HEK293T (cell line): ENCODE data around the gene CPED1.

Experiments used
- CTCF ChIA-PET: fragments of 350-600 bp; formaldehyde crosslinking; extraction: SDS; loops from one replicate; lab custom pipeline; 2021; ENCODE audit warnings: antibody characterized with exemption, inconsistent platforms; lab: Yijun Ruan, JAX
- POLR2A ChIA-PET: fragments of 350-600 bp; formaldehyde crosslinking; extraction: SDS; loops from one replicate; lab custom pipeline; 2020; ENCODE audit warnings: antibody characterized with exemption, inconsistent platforms; lab: Yijun Ruan, JAX
- DNase-seq: peaks from one replicate; pipeline ENCODE4 v3.0.0; 2012; ENCODE audit warnings: mixed read lengths; ENCODE audit errors: extremely low spot score
- ARNT ChIP-seq: fragments of 450-650 bp; IDR thresholded peaks from 2 replicates; pipeline ENCODE4 v1.6.1; 2017; ENCODE audit warnings: mild to moderate bottlenecking
- BHLHE40 ChIP-seq: fragments of 450-650 bp; IDR thresholded peaks from 2 replicates; pipeline ENCODE4 v1.6.1; 2016; ENCODE audit warnings: mild to moderate bottlenecking, moderate library complexity, borderline replicate concordance
- CTBP1 ChIP-seq: fragments of 450-650 bp; IDR thresholded peaks from 2 replicates; pipeline ENCODE4 v1.6.1; 2016; ENCODE audit warnings: borderline replicate concordance
- ELF4 ChIP-seq: fragments of 450-650 bp; IDR thresholded peaks from 2 replicates; pipeline ENCODE4 v1.6.1; 2017; ENCODE audit warnings: antibody characterized with exemption
- FOXA1 ChIP-seq: fragments of 450-650 bp; IDR thresholded peaks from 2 replicates; pipeline ENCODE4 v1.6.1; 2016; ENCODE audit warnings: mild to moderate bottlenecking
- FOXK2 ChIP-seq: fragments of 450-650 bp; IDR thresholded peaks from 2 replicates; pipeline ENCODE4 v1.6.1; 2016; ENCODE audit warnings: mild to moderate bottlenecking
- FOXM1 ChIP-seq: fragments of 450-650 bp; IDR thresholded peaks from 2 replicates; pipeline ENCODE4 v1.6.1; 2017; ENCODE audit warnings: mild to moderate bottlenecking, borderline replicate concordance
- HDGF ChIP-seq: fragments of 450-650 bp; IDR thresholded peaks from 2 replicates; pipeline ENCODE4 v1.6.1; 2017; ENCODE audit warnings: antibody characterized with exemption, borderline replicate concordance
- L3MBTL2 ChIP-seq: fragments of 450-650 bp; conservative IDR thresholded peaks from 2 replicates; pipeline ENCODE4 v1.6.1; 2016; ENCODE audit warnings: mild to moderate bottlenecking
- LEF1 ChIP-seq: fragments of 450-650 bp; IDR thresholded peaks from 2 replicates; pipeline ENCODE4 v1.6.1; 2017; ENCODE audit warnings: mild to moderate bottlenecking, borderline replicate concordance
- SP1 ChIP-seq: fragments of 450-650 bp; IDR thresholded peaks from 2 replicates; pipeline ENCODE4 v1.6.1; 2017
- SUZ12 ChIP-seq: fragments of 450-650 bp; IDR thresholded peaks from 2 replicates; pipeline ENCODE4 v1.6.1; 2016; ENCODE audit warnings: mild to moderate bottlenecking
- TARDBP ChIP-seq: fragments of 450-650 bp; IDR thresholded peaks from 2 replicates; pipeline ENCODE4 v1.6.1; 2016
- ZNF384 ChIP-seq: fragments of 450-650 bp; IDR thresholded peaks from 2 replicates; pipeline ENCODE4 v1.6.1; 2016
- TF ChIP-seq, protein P1 (sequence below): fragments of 450-650 bp; IDR thresholded peaks from 2 replicates; pipeline ENCODE4 v1.6.1; 2016

CPED1 gene

DNA sequence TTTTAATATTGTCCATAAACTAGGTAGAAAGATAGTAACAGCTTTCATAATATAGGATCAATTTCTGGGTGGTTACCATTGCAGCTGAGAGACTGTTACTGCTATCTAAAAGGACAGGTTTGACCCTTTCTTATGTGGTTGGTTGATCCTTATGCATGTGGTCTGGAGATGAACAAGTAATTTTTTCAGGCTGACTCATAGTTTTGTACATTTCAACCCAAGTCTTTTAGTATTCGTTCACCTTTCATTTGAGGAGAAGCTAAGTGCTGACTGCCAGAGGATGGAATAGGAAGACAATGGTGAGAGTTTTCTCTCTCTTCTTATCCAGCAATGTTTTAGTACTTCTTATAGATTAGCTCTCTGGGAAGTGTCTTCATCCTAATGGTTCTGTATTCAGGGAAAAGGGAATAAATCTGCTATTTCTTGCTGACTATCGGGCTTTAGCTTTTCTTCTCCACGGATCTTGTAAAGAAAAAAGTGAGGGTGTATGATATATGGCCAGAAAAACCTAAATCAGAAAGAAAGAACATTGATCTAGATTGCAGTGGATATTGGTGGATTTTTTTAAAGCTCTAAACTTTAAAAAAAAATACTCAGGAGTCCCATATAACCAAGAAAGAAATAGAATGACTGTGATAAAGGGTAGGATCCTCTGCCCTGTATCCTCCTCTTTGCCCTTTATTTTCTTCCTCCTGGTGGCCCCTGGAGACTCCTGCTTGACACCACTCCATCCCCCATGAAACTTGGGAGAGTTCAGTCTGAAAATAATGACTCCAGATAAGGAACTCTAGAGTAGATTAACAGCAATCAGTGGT, 88.0 kb downstream of the CPED1 start:
- no peak for TF ChIP-seq FOXA1
- no peak for TF ChIP-seq CTBP1
- no peak for TF ChIP-seq LEF1
- TF ChIP-seq SUZ12 = no peak
- no peak for DNase-seq
- POLR2A ChIA-PET = interaction anchor here (1.2 kb wide), 1 partner anchor 126 kb away, joined by 4 read pairs; the partner anchor contains the start of gene ING3
- CTCF ChIA-PET = interaction anchor here (0.9 to 1.7 kb wide), 4 partner anchors 15 to 285 kb away, joined by 3 to 13 read pairs (median 4); partner anchors contain the start of gene CPED1

DNA sequence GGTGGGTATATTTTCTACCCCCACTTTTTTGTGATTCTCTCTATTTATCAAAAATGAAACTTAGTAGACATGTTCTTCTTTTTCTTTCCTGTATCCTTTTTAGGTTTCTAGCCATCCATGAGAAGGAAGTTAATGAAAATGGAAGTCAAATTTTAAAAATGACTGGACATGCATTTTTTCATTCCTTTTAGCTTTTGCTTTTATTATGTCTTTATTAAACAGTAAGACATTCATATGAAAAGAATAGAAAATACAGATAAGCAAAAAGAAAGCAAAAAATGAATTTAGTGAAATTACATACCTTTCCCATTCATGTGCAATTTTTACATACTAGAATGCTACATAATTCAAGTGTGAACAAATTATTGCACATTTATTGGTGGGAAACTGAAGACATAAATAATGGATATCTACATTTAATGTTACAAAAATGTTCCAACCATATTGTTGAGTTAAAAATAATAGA, 88.7 kb downstream of the CPED1 start:
- POLR2A ChIA-PET = no interaction called here

DNA sequence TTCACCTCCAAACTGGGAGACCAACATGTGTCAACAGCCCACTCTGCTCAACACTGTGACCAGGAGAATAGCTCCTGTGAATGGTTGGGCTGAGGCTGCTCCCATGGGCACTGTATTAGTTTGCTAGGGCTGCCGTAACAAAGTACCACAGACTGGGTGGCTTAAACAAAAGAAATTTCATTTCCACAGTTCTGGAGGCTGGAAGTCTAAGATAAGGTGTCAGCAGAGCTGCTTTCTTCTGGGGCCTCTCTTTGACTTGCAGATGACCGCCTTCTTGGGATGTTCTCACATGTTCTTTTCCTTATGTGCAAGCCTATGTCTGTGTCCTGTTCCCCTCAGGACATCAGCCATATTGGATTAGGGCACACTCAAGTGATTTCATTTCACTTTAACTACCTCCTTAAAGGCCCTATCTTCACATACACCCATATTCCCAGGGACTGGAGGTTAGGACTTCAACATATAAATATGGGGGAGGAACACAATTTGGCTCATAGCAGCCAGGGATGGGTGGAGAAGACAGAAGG, 90.3 kb downstream of the CPED1 start:
- DNase-seq = no peak
- ChIA-PET CTCF (interaction anchor here (0.5 kb wide), 1 partner anchor 90 kb away, joined by 3 read pairs; the partner anchor contains the start of gene CPED1), POLR2A (no interaction called here)
- no peak for TF ChIP-seq FOXK2
- TF ChIP-seq L3MBTL2 = no peak
- TF ChIP-seq, protein P1, sequence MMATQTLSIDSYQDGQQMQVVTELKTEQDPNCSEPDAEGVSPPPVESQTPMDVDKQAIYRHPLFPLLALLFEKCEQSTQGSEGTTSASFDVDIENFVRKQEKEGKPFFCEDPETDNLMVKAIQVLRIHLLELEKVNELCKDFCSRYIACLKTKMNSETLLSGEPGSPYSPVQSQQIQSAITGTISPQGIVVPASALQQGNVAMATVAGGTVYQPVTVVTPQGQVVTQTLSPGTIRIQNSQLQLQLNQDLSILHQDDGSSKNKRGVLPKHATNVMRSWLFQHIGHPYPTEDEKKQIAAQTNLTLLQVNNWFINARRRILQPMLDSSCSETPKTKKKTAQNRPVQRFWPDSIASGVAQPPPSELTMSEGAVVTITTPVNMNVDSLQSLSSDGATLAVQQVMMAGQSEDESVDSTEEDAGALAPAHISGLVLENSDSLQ = no peak
- TF ChIP-seq BHLHE40 = no peak
- TF ChIP-seq SUZ12 = no peak
- TF ChIP-seq TARDBP = no peak
- TF ChIP-seq ELF4 = no peak

More for the DNA sequence above, 88.7 kb downstream of the CPED1 start:
- TF ChIP-seq BHLHE40 = no peak
- TF ChIP-seq, protein P1 = no peak
- no peak for TF ChIP-seq SP1
- no peak for TF ChIP-seq FOXK2
- TF ChIP-seq ARNT = no peak
- no peak for TF ChIP-seq ZNF384
- no peak for DNase-seq
- CTCF ChIA-PET = interaction anchor here (1.4 kb wide), 1 partner anchor 285 kb away, joined by 4 read pairs; no protein-coding TSS in a partner anchor

DNA sequence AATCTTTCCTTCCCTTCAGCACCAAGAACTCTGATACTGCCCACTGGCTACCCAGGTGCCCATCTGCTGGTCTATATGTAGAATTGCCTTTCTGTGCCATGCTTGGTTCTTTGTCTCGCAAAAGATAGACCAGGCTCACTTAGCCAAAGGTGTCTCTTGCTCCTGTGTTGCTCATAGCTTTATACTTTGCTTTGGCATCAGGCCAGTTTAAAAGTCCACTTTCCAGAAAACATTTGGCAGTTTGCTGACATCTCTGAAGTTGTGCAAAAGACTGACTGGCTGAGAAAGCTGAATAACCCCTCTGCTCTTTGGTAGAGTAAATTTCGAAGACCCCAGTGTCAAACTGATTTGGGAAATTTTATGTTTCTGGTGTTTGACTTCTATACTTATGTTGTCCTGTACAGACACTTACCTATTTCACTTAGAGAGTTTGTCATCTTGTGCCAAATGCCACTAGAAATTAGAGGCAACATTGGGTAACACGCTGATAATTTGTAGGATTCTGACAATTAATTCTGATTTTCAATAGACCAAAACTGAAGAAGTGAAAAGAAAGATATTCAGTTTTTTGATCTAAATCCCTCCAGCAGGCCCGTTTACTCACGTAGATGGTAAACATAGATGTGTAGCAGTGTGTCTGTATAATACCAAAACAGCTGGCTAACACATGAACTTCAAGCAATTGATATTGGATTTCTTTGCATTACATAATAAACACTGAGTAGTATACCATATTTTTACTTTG, 91.1 kb downstream of the CPED1 start:
- ChIA-PET POLR2A (no interaction called here), CTCF (no interaction called here)
- DNase-seq = no peak

DNA sequence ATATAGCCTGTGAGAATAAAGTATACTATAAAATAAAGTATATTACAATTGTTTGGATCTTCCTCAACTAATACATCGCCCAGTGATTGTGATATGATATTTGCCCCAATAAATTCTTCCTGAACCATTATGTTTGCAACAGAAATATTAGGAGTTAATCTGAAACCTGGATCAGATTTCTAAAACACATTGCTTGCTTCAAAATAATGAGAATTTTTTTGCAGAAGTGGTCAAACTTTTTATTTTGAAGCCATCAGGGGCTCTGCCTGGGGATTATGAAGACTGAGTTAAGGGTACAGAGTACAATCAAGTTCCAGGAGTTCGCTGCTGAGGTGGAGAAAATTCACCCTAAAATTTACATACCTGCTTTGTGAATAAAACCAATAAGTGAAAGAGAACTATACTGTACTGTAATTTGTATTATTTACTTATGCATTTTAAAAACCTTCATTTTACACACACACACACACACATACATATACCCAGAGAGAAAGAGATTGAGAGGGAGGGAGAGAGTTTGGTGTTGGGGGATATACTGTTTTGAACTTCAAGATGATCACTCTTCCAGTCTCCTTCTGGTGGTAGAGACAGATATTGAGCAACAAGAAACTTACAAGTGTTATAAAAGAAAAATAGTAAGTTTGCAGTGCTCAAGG, 91.9 kb downstream of the CPED1 start:
- ChIA-PET POLR2A (no interaction called here), CTCF (no interaction called here)
- no peak for DNase-seq
- TF ChIP-seq FOXA1 = no peak
- no peak for TF ChIP-seq HDGF
- no peak for TF ChIP-seq FOXK2
- TF ChIP-seq L3MBTL2 = no peak
- TF ChIP-seq TARDBP = no peak
- no peak for TF ChIP-seq ARNT
- TF ChIP-seq BHLHE40 = no peak
- no peak for TF ChIP-seq CTBP1
- no peak for TF ChIP-seq SUZ12
- TF ChIP-seq, protein P1 = no peak
- no peak for TF ChIP-seq LEF1
- TF ChIP-seq ELF4 = no peak
- TF ChIP-seq SP1 = no peak
- no peak for TF ChIP-seq FOXM1
- no peak for TF ChIP-seq ZNF384

More for the DNA sequence above, 91.1 kb downstream of the CPED1 start:
- TF ChIP-seq FOXA1 (no peak), BHLHE40 (no peak), SUZ12 (no peak), SP1 (no peak), L3MBTL2 (no peak)
- TF ChIP-seq, protein P1 = no peak
